ENCODE data around the gene EIF4ENIF1. TPM values are rescaled to one million over a fixed set of nuclear protein-coding genes. Genes with fewer than 3 reads are reported as not detected.
"Not testable (repeated sequence)": the region's sequence is repeated elsewhere in the genome, so short reads cannot be mapped to it uniquely, and the experiment has no call there.

EIF4ENIF1 gene, protein sequence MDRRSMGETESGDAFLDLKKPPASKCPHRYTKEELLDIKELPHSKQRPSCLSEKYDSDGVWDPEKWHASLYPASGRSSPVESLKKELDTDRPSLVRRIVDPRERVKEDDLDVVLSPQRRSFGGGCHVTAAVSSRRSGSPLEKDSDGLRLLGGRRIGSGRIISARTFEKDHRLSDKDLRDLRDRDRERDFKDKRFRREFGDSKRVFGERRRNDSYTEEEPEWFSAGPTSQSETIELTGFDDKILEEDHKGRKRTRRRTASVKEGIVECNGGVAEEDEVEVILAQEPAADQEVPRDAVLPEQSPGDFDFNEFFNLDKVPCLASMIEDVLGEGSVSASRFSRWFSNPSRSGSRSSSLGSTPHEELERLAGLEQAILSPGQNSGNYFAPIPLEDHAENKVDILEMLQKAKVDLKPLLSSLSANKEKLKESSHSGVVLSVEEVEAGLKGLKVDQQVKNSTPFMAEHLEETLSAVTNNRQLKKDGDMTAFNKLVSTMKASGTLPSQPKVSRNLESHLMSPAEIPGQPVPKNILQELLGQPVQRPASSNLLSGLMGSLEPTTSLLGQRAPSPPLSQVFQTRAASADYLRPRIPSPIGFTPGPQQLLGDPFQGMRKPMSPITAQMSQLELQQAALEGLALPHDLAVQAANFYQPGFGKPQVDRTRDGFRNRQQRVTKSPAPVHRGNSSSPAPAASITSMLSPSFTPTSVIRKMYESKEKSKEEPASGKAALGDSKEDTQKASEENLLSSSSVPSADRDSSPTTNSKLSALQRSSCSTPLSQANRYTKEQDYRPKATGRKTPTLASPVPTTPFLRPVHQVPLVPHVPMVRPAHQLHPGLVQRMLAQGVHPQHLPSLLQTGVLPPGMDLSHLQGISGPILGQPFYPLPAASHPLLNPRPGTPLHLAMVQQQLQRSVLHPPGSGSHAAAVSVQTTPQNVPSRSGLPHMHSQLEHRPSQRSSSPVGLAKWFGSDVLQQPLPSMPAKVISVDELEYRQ
- total RNA-seq, result 11.3 and 32.0 TPM in 2 replicates

DNA sequence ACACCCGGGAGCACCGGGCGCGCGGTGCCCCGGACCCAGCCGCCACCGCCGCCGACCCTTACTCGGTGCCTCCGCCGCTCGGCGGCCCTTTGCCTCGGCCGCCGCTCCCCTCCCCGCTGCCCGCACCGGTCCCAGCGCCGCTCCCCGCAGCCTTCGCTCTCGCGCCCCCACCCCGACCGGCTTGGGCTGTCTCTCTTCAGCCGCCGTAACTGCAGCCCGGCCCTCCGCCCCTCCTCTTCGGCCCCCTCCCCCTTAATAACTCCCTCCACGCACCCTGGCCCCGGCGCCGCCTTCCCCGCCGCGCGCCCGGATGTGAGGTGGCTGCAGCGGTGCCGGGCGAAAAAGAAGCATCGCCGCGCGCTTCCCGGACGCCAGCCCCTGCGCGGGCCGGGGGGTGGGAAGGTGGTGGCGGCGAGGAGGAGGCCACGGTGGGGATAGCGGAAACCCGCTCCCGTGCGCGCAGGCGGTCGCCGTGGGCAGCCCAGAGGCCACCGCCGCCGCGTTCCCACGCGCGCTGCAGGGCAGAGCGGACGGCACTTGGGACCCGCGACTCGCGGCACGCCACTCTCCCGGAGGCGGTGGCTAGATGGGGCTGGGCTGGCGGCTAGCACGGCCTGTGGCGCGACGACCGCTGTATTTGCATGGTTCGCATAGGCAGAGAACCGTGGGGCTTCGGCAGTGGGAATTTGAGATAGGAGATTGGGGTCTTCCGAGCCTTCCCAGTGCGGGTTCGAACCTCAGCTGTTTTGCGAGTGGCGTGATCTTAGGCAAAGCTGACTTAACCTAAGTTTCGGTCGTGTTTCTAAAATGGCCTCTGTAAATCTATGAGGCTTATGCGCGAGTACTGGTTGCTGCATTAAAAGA is at the start of gene EIF4ENIF1:
Gene EIF4ENIF1 (minus strand): TSS at position 211 of the 864 bp plus-strand sequence. CDS start 1,124 bp downstream, outside the sequence.
- no peak for DNase-seq (ENCODE audit: extremely low read depth, low read depth, low spot score)

DNA sequence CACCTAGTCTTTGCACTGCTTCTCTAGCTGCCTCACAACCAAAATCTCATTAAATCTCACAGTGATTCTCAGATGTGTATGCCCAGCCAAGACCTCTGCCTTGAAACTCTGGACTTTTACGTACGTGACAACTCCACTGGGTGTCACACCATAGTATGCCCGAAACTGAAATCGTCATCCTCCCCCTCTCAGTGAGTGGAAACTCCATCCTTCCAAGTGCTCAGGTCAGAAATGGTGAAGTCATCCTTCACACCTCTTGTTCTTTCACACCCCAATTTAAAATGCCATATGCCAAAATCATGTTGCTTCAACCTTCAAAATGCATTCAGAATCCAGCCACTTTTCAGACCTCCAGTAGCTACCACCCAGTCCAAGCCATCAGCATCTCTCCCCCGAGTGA is 49.2 kb upstream of the EIF4ENIF1 start:
- no peak for DNase-seq (ENCODE audit: extremely low read depth, low read depth, low spot score)

DNA sequence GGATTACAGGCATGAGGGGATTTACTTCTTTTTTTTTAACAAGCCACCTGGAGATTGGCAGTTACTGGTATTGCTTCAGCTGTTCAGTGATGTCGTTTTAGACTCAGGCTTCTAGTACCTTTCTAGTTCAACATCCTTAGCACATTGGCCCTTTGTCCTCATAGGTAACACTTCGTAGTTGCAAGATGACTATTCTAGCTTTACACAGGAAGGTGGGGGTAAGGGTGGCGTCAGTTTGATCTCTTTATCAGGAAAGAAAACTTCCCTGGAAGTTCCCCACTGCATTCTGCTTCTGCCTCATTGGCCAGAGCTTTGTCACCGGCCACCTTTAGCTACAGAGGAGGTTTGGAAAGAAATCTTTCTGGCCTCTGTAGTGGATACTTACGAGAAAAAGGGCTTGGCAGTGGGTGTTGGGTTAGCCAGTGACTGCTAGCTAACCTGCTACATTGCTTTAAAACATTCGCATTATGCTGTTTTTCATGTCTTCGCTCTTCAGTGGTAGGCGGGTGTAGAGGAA is 47.4 kb upstream of the EIF4ENIF1 start:
- no peak for DNase-seq (ENCODE audit: extremely low read depth, low read depth, low spot score)

DNA sequence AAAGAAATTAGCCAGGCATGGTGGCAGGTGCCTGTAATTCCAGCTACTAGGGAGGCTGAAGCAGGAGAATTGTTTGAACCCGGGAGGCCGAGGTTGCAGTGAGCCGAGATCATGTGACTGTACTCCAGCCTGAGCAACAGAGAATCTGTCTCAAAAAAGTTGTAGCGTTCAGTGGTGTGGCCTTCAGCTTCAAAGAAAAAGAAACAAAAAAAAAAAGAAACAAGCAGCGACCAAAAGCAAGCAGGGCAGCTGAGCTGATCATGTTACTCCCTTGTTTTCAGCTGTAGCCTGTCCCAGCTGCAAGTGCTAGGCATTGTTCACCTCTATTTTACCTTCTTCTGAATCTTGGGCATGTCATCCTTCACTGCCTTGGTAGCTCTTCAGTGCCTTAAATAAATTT is 43.7 kb upstream of the EIF4ENIF1 start:
- DNase-seq (ENCODE audit: extremely low read depth, low read depth, low spot score), result no peak

DNA sequence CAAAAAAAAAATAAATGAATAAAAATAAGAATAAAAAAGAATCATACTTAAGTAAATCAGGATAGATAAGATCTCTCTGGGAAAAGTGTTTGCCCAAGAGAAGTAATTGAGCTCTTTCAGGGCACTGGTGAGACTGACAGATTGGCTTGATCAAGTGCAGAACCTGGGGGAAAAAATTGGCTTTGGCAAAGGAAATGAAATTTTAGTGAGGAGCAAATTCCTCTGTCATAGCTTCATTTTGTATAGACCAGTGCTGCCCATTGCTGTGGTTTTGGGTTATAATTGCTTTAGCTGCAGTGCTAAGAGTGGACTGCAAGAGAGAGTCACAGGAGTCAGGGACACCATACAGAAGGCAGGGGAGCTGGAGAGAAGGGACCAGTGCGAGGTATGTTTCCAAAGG is 42.4 kb upstream of the EIF4ENIF1 start:
- DNase-seq (ENCODE audit: extremely low read depth, low read depth, low spot score), result no peak

DNA sequence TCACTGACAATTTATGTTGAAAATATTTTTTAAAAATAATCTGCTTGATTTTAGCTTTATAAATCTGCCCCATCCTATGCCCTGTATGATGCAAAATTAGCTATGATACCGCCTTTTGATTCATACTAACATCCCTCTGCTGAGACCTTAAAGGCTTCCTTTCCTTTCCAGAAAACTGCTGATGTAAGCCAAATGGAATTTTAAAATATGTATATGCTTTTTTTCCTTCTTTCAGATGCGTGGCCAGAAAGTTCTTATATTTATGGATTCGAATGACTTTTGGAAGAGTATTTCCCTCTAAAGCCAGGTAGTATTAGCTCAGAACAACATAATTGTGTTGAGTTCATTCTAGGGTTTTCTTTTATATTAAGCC is 41.2 kb upstream of the EIF4ENIF1 start:
- DNase-seq (ENCODE audit: extremely low read depth, low read depth, low spot score), result peak; percentile 14

DNA sequence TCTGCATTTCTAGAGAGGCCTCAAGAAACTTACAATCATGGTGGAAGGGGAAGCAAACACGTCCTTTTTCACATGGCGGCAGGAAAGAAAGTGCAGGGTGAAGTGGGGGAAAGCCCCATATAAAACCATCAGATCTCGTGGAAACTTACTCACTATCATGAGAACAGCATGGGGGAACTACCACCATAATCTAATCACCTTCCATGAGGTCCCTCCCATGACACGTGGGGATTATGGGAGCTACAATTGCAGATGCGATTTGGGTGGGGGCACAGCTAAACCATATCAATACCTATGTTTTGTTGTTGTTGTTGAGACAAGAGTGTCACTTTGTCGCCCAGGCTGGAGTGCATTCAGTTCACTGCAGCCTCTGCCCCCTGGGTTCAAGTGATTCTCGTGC is 36.6 kb upstream of the EIF4ENIF1 start:
- no peak for DNase-seq (ENCODE audit: extremely low read depth, low read depth, low spot score)

DNA sequence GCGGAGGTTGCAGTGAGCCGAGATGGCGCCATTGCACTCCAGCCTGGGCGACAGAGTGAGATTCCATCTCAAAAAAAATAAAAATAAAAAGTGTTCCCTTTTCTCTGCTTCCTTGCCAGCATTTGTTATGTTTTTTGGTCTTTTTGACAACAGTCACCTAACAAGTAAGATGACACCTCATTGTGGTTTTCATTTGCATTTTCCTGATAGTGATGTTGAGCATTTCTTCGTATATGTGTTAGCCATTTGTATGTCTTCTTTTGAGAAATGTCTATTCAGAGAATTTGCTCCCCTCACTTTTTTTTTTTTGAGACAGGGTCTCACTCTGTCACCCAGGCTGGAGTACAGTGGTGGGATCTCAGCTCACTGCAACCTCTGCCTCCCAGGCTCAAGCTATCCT is 34.5 kb upstream of the EIF4ENIF1 start:
- DNase-seq (ENCODE audit: extremely low read depth, low read depth, low spot score), result not testable (repeated sequence)

DNA sequence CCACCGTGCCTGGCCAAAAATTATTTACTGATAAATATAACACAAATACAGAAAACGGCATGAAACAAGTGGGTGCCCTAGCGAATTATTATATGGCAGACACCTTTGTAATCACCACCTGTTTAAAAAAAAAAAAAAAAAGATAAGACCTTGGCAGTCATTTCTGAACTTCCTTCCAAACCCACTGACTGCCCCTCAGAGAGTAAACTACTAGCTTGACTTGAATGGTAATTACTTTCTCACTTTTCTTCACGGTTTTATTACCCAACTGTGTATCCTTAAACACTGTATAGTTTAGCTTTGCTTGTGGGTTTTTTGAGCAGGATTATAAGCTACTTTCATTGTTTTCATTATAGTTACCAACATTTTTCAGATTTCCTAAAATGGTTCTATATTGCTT is 30.4 kb upstream of the EIF4ENIF1 start:
- no peak for DNase-seq (ENCODE audit: extremely low read depth, low read depth, low spot score)

DNA sequence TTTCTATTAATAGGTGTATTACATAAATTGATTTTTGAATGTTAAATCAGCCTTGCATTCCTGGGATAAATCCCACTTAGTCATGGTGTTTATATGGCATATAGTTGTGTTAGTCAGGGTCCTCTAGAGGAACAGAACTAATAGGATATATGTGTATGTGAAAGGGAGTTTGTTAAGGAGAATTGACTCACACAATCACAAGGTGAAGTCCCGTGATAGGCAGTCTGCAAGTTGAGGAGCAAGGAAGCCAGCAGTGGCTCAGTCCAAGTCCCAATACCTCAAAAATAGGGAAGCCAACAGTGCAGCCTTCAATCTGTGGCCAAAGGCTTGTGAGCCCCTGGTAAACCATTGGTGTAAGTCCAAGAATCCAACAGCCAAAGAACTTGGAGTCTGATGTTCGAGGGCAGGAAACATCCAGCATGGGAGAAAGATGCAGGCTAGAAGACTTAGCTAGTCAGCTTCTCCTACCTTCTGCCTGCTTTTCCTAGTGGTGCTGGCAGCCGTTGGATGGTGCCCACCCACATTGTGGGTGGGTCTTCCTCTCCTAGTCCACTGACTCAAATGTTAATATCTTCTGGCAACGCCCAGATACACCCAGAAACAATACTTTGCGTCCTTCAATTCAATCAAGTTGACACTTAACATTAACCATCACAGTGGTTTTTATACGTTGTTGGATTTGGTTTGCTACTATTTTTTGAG is 19.6 kb upstream of the EIF4ENIF1 start:
- DNase-seq (ENCODE audit: extremely low read depth, low read depth, low spot score), result no peak

DNA sequence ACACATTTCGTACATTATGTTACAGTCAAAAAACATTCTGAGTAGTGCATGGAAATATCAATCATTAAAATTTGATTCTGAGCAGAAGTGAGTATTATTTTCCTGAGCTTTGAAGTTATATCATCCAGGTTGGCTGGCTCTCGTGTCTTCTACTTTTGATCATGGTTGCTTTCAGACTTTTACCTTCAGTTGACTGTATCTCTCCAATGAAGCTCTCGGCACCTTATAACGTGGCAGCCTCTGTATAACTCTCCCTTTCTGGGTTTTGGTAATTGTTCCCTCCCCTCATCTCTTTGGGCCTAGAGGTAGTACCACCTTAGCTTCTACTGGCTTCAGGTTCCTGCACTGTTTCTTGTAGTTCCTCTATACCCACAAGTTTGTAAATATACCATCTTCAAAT is 18.9 kb upstream of the EIF4ENIF1 start:
- no peak for DNase-seq (ENCODE audit: extremely low read depth, low read depth, low spot score)

DNA sequence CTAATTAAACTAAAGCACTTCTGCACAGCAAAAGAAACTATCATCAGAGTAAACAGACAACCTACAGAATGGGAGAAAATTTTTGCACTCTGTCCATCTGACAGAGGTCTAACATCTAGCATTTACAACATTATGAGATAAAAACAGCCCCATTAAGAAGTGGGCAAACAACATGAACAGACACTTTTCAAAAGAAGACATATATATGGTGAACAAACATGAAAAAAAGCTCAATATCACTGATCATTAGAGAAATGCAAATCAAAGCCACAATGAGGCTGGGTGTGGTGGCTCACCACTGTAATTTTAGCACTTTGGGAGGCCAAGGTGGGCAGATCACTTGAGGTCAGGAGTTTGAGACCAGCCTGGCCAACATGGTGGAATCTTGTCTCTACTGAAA is 17.9 kb upstream of the EIF4ENIF1 start:
- DNase-seq (ENCODE audit: extremely low read depth, low read depth, low spot score), result not testable (repeated sequence)

DNA sequence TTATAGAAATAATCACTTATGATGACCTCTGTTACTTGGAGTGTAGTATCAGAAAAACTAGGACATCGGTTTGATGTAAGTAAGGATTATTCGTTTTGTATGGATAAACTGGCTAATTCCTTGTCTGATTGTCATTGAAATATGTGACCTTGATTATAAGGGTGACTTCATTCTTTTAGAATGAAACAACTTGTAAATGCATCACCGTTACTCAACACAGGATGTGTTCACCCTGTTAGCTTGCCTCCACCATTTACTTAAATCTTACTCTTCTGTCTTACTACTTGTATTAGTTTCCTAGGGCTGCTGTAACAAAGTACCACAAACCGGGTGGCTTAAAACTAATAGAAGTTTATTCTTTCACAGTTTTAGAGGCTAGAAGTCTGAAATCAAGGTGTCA is 14.6 kb upstream of the EIF4ENIF1 start:
- DNase-seq (ENCODE audit: extremely low read depth, low read depth, low spot score), result no peak

DNA sequence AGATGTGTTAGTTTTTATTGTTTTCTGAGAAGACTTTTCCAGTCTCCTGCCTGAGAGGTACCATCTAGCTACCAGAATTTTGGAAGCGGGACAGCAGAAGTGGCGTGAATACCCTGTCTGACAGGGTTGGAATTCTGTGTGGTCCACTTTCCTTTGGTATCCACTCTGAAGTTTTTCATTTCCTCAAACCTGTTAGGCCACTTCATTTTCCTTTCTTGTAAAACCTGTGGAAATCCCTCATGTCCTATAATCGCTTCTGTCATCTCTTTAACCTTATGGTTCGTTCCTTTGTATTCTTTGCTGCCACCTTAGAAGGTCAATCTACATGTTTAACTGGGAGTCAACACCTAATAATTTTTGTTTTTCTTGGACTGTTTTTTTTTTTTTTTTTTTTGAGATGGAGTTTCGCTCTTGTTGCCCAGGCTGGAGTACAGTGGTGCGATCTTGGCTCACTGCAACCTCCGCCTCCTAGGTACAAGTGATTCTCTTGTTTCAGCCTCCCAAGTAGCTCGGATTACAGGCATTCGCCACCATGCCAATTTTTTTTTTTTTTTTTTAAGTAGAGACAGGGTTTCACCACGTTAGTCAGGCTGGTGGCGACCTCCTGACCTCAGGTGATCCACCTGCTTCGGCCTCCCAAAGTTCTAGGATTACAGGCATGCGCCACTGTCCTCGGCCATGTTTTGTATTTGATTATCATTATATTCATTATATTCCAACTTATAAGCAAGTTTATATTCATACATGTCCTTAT is 13.7 kb upstream of the EIF4ENIF1 start:
- no peak for DNase-seq (ENCODE audit: extremely low read depth, low read depth, low spot score)

DNA sequence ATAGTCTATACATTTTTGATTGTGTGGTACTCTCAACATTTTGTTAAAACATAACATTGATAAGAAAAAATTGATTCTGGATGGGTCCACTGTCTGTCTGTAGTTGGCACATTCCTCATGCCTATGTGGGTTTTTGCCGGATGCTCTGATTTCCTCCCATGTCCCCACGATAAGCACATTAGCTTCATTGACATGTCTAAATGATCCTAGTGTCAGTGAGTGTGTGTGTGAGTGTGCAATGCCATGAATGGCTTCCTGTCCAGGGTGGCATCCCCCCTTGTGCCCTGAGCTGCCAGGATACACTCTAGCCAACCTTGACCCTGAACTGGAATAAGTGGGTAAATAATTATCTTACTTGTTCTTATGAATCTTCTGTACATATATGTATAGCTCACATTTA is 12.1 kb upstream of the EIF4ENIF1 start:
- DNase-seq (ENCODE audit: extremely low read depth, low read depth, low spot score), result no peak

DNA sequence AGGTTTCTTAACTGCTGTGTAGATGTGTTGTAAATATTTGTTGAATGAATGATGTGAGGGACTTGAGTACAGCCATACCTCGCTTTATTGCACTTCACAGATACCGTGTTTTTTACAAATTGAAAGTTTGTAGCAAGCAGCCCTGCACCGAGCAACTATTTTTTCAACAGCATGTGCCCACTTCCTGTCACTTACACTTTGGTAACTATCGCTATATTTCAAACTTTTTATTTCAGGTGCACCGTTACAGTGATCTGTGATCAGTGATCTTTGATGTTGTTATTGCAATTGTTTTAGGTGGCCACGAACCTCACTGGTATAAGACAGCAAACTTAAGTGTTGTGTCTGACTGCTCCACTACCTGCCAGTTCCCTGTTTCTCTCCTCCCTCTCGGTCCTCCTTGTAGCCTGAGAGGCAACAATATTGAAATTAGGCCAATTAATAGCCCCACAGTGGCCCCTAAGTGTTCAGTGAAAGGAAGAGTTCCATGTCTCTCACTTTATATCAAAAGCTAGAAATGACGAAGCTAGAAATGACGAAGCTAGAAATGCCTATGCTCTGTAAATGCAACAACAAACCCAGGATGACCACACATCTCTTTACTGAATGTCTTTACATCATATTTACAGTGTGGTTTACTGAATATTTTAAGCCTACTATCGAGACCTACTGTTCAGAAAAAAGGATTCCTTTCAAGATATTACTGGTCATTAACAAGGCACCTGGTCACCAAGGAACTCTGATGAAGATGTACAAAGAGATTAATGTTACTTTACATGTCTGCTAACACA is 7.7 kb upstream of the EIF4ENIF1 start:
- DNase-seq (ENCODE audit: extremely low read depth, low read depth, low spot score), result no peak

DNA sequence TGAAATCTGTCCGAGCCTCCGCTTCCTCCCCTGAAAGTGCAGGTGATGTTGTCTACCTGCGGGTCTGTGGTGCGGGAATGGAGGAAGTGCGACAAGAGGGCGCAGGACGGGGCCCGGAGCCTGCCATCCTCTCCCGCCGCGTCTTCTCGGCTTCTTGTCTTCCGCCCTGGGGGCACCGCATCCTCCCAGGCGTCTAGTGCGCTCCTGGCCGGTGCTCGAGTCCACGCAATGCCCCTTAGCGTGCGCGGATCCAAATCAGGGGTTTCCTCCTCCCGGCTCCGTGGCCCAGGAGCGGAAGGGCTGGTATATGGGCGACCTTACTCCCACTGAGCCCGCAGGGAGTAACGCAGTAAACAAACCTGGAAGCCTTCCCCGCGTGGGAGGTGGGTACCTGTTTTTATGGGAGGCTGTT is 7.1 kb upstream of the EIF4ENIF1 start:
- no peak for DNase-seq (ENCODE audit: extremely low read depth, low read depth, low spot score)

DNA sequence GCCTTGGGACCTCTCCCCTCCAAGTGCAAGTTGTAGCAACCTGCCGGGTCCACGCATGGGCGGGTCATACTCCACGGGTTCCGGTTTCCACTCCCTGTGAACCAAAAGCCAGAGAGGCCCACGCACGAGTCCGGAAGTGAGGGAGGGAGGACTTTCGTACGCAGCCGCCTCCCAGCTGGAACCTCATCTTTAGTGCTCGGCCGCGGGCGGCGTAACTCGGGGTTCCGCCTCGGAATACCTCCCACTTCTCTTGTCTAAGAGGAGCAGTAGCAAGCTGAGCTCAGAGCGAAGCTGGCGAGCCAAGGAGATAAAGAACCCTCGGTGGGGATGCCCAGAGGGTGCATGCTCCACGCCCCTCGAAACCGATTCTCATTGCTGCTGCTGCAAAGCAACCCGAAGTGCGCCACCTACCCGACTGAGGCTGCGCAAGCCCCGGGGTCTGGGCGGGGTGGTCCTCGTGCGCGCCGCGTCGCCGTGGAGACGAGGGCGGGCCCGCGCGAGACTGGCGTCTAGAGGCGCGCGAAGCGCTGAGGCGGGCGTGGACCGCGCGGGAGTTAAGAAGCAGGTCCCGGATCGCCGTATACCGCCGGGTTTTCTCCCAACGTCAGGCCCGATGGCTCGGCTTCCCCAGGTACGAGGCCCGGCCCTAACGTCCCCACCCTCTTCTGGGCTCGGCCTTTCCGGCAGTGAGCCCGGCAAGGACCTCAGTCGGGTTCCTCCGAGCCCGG is 6.5 kb upstream of the EIF4ENIF1 start, which contains the start of gene SFI1:
Gene SFI1 (plus strand): TSS at position 530 of the 728 bp plus-strand sequence. CDS start 11,749 bp downstream, outside the sequence.
- DNase-seq (ENCODE audit: extremely low read depth, low read depth, low spot score), result no peak

Data from glomerular endothelial cell (primary cell).